Measurements from ENCODE around the gene SASH3.

The SASH3 gene

DNA sequence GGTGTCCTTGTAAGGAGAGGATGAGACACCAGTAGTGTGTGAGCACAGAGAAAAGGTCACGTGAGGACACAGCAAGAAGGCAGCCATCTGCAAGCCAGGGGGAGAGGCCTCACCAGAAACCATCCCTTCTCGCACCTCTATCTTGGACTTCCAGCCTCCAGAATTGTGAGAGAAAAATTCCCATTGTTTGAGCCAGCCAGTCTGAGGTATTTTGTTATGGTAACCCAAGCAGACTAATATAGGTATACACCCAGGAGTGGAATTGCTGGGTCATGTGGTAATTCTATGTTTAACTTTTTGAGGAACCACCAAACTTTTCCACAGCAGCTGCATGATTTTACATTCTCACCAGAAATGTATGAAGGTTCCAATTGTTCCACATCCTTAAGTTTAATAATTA lies 38.4 kb downstream of the SASH3 start:
- DNase-seq = no peak

DNA sequence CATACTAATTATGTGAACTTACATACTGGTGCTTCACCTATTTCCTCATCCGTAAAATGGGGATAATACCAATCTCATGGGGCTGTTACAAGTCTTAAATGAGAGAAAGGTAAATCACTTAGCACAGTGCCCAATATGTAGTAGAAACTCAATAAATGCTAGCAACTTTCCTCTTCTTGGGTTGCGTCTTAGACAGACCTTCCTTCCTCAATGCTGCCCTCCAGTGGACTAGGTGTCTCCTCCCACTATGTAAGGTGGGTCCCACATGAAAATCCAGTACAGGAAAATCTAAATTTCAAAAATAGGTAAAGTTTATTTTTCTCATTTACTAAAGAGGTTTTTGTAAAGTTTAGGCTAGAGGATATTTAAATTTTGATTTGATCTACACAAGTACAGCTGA lies 43.4 kb downstream of the SASH3 start:
- peak in 4 of 5 experiments; percentile 2 to 68 (median 34) for DNase-seq

GRCh38 chrX:129823522-129823921 lies 43.8 kb downstream of the SASH3 start:
- DNase-seq = peak in 1 of 5 experiments; percentile 45

GRCh38 chrX:129824620-129825019 lies 44.9 kb downstream of the SASH3 start:
- no peak for DNase-seq

DNA sequence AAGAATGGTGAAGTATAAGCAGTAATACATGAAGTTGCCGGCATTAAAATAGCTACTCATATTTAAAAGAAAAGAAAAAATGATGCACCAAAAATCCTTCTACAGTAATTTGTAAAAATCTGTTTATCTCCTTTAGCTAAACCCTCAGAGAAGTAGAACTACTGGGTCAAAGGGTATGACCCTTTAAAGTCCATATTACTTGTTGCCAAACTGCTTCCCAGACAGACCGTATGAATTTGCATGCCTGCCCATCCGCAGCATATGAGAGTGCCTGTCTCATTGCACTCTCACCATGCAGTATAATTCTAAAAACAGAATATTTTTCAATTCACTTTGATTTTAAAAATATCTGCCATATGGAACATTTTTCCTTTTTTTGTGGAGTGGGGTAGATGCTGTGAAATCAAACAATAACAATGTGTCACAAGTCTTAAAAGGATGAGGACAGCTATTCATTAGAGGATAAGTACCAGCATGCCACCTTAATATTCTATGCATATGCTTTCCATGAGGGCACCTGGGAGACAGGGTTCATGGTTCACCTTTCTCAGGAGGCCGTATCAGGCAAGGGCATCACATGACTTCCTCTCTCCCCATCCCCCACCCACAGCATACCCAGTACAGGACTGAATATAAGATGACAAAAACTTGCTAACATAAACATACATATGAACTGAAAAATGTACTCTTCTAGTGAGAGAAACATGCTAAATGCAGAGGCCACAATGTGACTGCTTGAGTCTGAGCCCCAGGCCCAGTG lies 46.2 kb downstream of the SASH3 start:
- DNase-seq = peak in 1 of 5 experiments; percentile 47

GRCh38 chrX:129830494-129830893 lies 50.7 kb downstream of the SASH3 start:
- DNase-seq = no peak

- DNase-seq = no peak
These were observed 51.5 kb downstream of the SASH3 start for GRCh38 chrX:129831091-129831885.

GRCh38 chrX:129833153-129833990 lies 53.6 kb downstream of the SASH3 start:
- DNase-seq = no peak

DNA sequence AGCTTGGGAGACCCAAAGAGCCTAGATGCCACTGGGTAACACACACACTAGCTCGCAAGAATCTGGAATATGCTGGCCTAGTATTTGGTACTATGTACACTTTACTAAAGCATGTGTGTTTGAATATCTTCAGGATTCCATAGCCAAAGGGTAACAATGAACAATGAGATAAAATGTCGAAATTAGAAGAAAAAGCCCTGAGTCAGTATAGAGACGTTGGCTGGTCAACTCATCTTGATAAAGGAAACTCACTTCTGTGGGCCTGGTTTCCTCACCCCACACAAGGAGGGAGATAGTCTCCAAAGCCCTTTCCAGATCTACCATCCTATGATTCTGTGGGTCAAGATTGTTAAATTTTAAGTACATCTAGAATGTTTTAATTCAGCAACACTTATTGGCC lies 57.1 kb downstream of the SASH3 start:
- no peak for DNase-seq

GRCh38 chrX:129840344-129840743 lies 60.6 kb downstream of the SASH3 start:
- DNase-seq = no peak

DNA sequence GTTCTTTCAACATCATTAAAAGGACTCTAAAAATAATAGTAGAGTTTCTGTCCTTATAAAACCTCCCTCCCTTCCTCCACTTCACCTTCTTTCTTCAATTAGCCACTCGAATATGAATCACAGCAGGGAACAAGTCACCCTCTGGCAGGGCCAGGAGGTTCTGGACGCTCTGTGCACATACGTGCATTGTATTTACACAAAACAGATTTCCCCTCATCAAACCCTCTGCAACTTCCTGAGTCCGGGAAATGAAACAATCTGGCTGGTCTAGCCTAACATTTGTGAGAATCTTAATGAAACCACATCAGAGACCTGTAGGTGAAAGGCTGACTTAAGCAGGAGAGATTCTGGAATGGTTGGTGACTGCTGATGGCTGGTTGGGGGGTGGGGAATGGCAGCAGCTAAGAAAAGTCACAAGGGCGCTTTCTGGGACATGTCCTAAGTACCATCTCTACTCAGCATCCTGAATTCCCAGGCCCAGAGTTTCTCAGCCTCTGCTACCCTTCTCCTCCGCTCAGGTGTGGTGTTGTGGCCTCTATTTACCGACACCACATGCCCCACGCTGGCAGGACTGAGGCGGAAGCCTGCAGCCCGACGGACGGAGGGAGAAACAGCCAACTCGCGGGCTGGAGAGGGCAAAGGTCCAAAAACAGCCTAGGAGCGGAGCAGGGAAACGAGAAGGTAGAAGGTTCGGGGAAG lies 62.9 kb downstream of the SASH3 start:
- no peak for DNase-seq

GRCh38 chrX:129843209-129843458 lies 63.4 kb downstream of the SASH3 start:
- DNase-seq = no peak

DNA sequence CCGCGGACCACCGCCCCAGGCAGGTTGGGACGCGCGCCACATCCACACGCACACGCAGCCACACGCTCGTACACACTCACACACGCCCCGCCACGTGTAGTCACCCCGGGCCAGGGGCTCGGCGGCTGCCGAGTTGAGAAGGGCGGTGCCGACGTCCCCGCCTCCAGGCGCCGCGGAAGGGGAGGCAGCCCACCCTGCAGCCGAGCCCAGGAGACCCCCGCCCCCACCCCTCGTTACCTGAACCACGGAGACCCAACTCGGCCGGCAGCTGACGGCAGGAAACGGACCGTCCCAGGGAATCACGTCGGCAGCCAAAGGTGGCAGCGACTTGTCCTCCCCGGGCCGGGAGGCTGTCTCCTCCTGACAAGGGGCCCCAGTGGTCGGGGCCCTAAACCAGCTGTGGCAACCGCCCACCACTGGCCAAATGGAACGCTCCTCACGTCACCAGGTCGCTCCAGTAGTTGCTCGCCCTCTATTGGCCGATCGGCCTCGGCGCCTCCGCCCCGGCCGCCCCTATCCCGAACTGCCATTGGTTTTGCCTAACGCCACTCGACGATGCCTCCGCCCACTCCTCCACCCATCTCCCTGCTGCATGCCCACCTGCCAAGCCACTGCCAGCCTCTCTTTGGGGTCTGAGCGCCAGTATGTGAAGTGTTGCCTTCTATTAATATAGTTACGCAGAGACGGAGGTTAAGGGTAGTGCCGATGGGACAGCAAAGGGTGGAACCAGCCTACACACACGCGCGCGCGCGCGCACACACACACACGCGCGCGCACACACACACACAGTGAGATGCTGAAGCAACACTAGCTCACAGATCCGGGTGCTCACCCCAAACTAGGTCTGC lies 63.9 kb downstream of the SASH3 start, which contains the start of gene ZDHHC9:
ZDHHC9 (minus strand) TSS at position 428 of the 848 bp plus-strand sequence. CDS start 1,941 bp downstream, outside the sequence.
- DNase-seq = peak; percentile 64 to 91 (median 76)
